ENCODE data around the gene ANKRD52.

DNA sequence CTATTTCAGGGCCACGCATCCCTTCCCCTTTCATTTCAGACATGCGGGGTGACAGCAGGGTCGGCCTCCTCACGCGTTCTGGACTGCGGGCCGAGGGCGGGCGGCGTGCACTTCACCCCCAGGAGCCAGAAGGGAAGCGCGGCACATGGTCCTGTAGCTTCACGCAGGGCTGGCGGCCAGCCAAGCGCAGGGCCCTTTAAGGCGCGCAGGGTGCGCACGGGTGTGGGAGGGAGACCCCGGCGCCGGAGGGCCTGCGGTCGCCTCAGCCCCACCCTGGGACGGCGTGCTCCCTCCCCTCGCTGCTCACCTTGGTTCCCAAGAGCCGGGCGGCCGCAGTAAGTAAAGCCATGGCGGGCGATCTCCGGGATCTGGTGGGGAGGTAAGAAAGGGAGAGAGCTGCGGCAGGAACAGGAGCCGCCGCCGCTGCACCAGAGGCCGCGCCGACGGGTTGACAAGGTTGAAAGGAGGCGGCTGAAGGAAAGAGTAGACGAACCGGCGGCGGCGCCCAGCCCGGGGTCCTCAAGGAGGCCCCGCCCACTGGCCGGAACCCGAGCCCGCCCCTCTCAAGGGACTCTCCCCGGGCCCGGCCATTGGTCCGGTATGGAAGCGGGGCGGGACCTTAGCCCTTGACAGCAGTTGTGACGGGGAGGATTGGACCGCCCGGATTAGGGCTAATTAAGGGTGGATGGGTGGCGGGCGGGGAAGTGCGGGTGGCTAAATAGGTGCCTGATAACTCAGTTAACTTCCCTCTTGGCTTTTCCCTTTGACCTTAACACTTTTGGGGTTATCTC, 41.9 kb upstream of the ANKRD52 start, which contains the start of gene CS:
- TF ChIP-seq ZNF274 (IDR thresholded peaks at IDR 0.05; ENCODE audit: low read depth, low read length) (no peak), YY1 (IDR thresholded peaks at IDR 0.05; ENCODE audit: insufficient read depth, insufficient read length) (no peak)

Measured in NT2/D1 (cell line).